ENCODE data around the gene DHH.

GRCh38 chr12:49088150-49088931 lies 6.3 kb downstream of the DHH start:
- TF ChIP-seq POLR2A (IDR thresholded peaks at IDR 0.05) (no peak), CTCF (IDR thresholded peaks at IDR 0.05) (peak; percentile 68 to 92 (median 82))
